T-helper 2 cell treated with Interferon-gamma antibody and Interleukin-4, amounts not matched to agents 100 ng/mL and 5 ng/mL, for 36 hours (primary cell): ENCODE data around the gene NELFA. TPM values are rescaled to one million over a fixed set of nuclear protein-coding genes. Genes with fewer than 3 reads are reported as not detected.

Source experiments
- intact Hi-C: fragments of 100-400 bp; cut with micrococcal nuclease; formaldehyde crosslinking; loops from one replicate; pipeline ENCODE4 v1.15.1; 2023
- total RNA-seq: library from RNA; stranded (reverse); gene quantifications from 2 replicates; pipeline ENCODE4 v1.2.3, GENCODE V29; 2022

NELFA gene
- total RNA-seq, 1 donor from 2014 or later: 40.3 TPM

- intact Hi-C loops: no loop called here
Observed at GRCh38 chr4:1983053-1983845, 25.5 kb downstream of the NELFA start.

GRCh38 chr4:1982124-1983052 lies 26.4 kb downstream of the NELFA start:
- intact Hi-C loops: no loop called here

GRCh38 chr4:1981251-1982058 lies 27.3 kb downstream of the NELFA start:
- intact Hi-C loops: no loop called here

- intact Hi-C loops: no loop called here
Observed at GRCh38 chr4:1980561-1981041, 28.2 kb downstream of the NELFA start.

- intact Hi-C loops: no loop called here
Observed at GRCh38 chr4:1979477-1980196, 29.1 kb downstream of the NELFA start.

GRCh38 chr4:1978741-1979476 lies 29.9 kb downstream of the NELFA start:
- intact Hi-C loops: no loop called here

- intact Hi-C loops: no loop called here
Observed at GRCh38 chr4:1978226-1978625, 30.5 kb downstream of the NELFA start.

GRCh38 chr4:1976416-1977352 lies 32.1 kb downstream of the NELFA start:
- intact Hi-C loops: no loop called here

- intact Hi-C loops: no loop called here
Observed at GRCh38 chr4:1975880-1976279, 32.9 kb downstream of the NELFA start.

GRCh38 chr4:1975391-1975801 lies 33.4 kb downstream of the NELFA start:
- intact Hi-C loops: no loop called here

- intact Hi-C loops: no loop called here
Observed at GRCh38 chr4:1974840-1975239, 33.9 kb downstream of the NELFA start.

GRCh38 chr4:1973661-1974060 lies 35.1 kb downstream of the NELFA start:
- intact Hi-C loops: no loop called here

GRCh38 chr4:1973218-1973617 lies 35.6 kb downstream of the NELFA start:
- intact Hi-C loops: no loop called here

- intact Hi-C loops: no loop called here
Observed at GRCh38 chr4:1972414-1972813, 36.4 kb downstream of the NELFA start.

- intact Hi-C loops: no loop called here
Observed at GRCh38 chr4:1971456-1972200, 37.1 kb downstream of the NELFA start.

- intact Hi-C loops: no loop called here
Observed at GRCh38 chr4:1970926-1971325, 37.8 kb downstream of the NELFA start.

- intact Hi-C loops: no loop called here
Observed at GRCh38 chr4:1969928-1970723, 38.6 kb downstream of the NELFA start.
